Sigmoid colon (tissue), 7 donors: Measurements from ENCODE around the gene RPL36AL. TPM values are rescaled to one million over a fixed set of nuclear protein-coding genes. Genes with fewer than 3 reads are reported as not detected.

Experiments used
- DNase-seq: peaks from one replicate; pipeline ENCODE4 v3.0.0-alpha.2; 2019
- H3K27ac ChIP-seq, 4 donors: fragments of 200-600 bp; sonication (generic); one replicate each; pipeline ENCODE4 v1.5.1; 2016 to 2019; ENCODE audit warnings: mild to moderate bottlenecking in 1 of 4
- H3K27me3 ChIP-seq, 3 donors: fragments of 200-600 bp; sonication (generic); one replicate each; pipeline ENCODE4 v1.5.1; 2019; ENCODE audit warnings: mild to moderate bottlenecking in 1 of 3
- H3K36me3 ChIP-seq, 4 donors: fragments of 200-600 bp; sonication (generic); one replicate each; pipeline ENCODE4 v1.5.1; 2016 to 2019
- H3K4me1 ChIP-seq, 4 donors: fragments of 200-600 bp; sonication (generic); one replicate each; pipeline ENCODE4 v1.5.1; 2017 to 2019
- H3K4me3 ChIP-seq, 4 donors: fragments of 200-600 bp; sonication (generic); one replicate each; pipeline ENCODE4 v1.5.1; 2017 to 2019; ENCODE audit warnings: mild to moderate bottlenecking in 2 of 4, moderate library complexity in 1 of 4
- H3K9me3 ChIP-seq, 4 donors: fragments of 200-600 bp in 3 of 4; sonication (generic) in 3 of 4; one replicate each; pipeline versions ENCODE4 v1.5.1 to v1.6.1; 2013 to 2019
- CTCF ChIP-seq, 4 experiments: fragments of 450-650 bp in 3 of 4; fragments of 200-600 bp in 1 of 4; IDR thresholded peaks; one replicate each; pipeline ENCODE4 v1.5.1; 2016 to 2019; ENCODE audit warnings: antibody characterized with exemption in 4 of 4, mild to moderate bottlenecking in 3 of 4, moderate library complexity in 2 of 4
- EP300 ChIP-seq, 4 donors: sonication (generic); formaldehyde crosslinking; IDR thresholded peaks; one replicate each; pipeline ENCODE4 v1.6.1; 2017; ENCODE audit warnings: antibody characterized with exemption in 4 of 4
- POLR2A ChIP-seq, 2 donors: fragments of 450-650 bp; IDR thresholded peaks; one replicate each; pipeline ENCODE4 v1.6.1; 2016; ENCODE audit warnings: antibody characterized with exemption in 2 of 2, mild to moderate bottlenecking in 2 of 2, moderate library complexity in 2 of 2
- POLR2AphosphoS5 ChIP-seq, 4 donors: sonication (generic); formaldehyde crosslinking; IDR thresholded peaks; one replicate each; pipeline ENCODE4 v1.6.1; 2017; ENCODE audit warnings: antibody characterized with exemption in 4 of 4
- WGBS, 2 donors: extraction: QIAGEN DNeasy Blood & Tissue Kit; methylation state at CpG; one replicate each; pipeline ENCODE4 v1.1.7; 2013; 5-methylcytosine and 5-hydroxymethylcytosine counted together
- intact Hi-C: fragments of 100-400 bp; cut with DNase I; formaldehyde crosslinking; loops from one replicate; pipeline ENCODE4 v1.15.1; 2023
- polyA plus RNA-seq, 3 donors: library from polyadenylated mRNA; stranded (reverse); fragments of 200-250 nt; gene quantifications; one replicate each; pipeline ENCODE4 v1.2.3, GENCODE V29; 2013
- total RNA-seq, 4 donors: library from RNA; depleted of rRNA; stranded (reverse); fragments of >200 nt; gene quantifications; one replicate each; pipeline ENCODE4 v1.1.0, GENCODE V29; 2016
- donor health status: healthy with polysubstance abuse.
- donor health status: Bipolar disorder and iron deficiency.
- donor health status: healthy.

The RPL36AL gene
- total and polyA plus RNA-seq, 7 donors, result 183 to 799 (median 446) TPM

DNA sequence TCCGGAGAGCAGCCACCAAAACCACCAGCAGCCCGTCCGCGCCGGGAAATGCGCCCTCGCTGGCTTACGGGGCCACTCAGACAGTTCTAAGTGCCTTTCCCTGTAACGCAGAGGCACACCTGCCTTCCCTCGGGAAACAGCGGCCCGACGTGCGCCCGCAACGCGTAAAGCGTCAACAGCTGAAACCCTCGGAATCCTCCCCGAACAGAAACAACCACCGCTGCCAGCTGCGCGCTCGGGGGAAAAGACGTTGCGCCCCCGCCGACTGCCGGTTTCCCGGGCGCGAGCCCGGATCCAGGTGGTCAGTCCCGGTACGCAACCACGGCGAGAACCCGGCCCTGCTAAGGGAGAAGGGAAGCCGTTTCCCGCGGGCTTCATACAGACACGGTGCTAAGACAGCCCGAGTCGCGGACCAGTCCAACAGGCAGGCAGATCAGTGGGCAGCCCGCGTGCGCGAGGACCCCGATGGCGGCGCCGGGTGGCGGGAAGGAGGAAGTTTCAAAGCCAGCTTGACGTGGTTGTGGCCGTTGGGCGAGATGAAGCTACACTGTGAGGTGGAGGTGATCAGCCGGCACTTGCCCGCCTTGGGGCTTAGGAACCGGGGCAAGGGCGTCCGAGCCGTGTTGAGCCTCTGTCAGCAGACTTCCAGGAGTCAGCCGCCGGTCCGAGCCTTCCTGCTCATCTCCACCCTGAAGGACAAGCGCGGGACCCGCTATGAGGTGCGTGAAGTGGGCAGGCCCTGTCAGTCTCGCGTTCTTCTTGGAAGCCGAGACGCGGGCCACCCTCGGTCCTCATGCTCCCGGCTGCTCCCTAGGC, 21.7 kb downstream of the RPL36AL start, which contains the start of gene LRR1:
Gene LRR1 (plus strand): TSS at position 456 of the 816 bp plus-strand sequence. CDS start 81 bp downstream, at position 537.
- Histone ChIP-seq H3K4me1 (peaks cover 0 to 15% (median 4%) of the 10 kb centered on the region in 4 donors), H3K36me3 (no peaks in the 10 kb centered on the region), H3K4me3 (peak within 1 kb of the TSS; percentile 77 to 94 (median 85)), H3K9me3 (no peaks in the 10 kb centered on the region), H3K27ac (peak within 1 kb of the TSS; percentile 93 to 98 (median 96)), H3K27me3 (no peaks in the 10 kb centered on the region)
- TF ChIP-seq POLR2A (IDR thresholded peaks at IDR 0.05) (peak; percentile 28 to 39), CTCF (IDR thresholded peaks at IDR 0.05) (no peak), POLR2AphosphoS5 (IDR thresholded peaks at IDR 0.05) (peak; percentile 26 to 65 (median 58))
- peak; percentile 89 for DNase-seq
- intact Hi-C loops, result loop anchor here (1.0 kb wide), 2 partner anchors 12 to 22 kb away; partner anchors contain the start of genes MGAT2, RPL36AL and RPS29
- WGBS, 2 donors, result 0% methylated on average over 77 of the region's 77 CpGs

- no peaks in the 10 kb centered on the region for H3K9me3 ChIP-seq
- no peaks in the 10 kb centered on the region for H3K36me3 ChIP-seq
- H3K27me3 ChIP-seq, result no peaks in the 10 kb centered on the region
- peak overlapping the region; percentile 77 to 94 (median 85) for H3K4me3 ChIP-seq
- intact Hi-C loops, result loop anchor here (1.0 kb wide), 2 partner anchors 12 to 22 kb away; partner anchors contain the start of genes MGAT2, RPL36AL and RPS29
- 0% methylated on average over 15 of the region's 15 CpGs for WGBS, 2 donors
- DNase-seq, result no peak
- H3K27ac ChIP-seq, result peak overlapping the region; percentile 93 to 98 (median 96)
- TF ChIP-seq CTCF (IDR thresholded peaks at IDR 0.05) (no peak), POLR2AphosphoS5 (IDR thresholded peaks at IDR 0.05) (no peak), EP300 (IDR thresholded peaks at IDR 0.05) (no peak), POLR2A (IDR thresholded peaks at IDR 0.05) (no peak)
- peaks cover 0 to 15% (median 4%) of the 10 kb centered on the region in 4 donors for H3K4me1 ChIP-seq
Observed at GRCh38 chr14:49598189-49598484, 22.3 kb downstream of the RPL36AL start.

DNA sequence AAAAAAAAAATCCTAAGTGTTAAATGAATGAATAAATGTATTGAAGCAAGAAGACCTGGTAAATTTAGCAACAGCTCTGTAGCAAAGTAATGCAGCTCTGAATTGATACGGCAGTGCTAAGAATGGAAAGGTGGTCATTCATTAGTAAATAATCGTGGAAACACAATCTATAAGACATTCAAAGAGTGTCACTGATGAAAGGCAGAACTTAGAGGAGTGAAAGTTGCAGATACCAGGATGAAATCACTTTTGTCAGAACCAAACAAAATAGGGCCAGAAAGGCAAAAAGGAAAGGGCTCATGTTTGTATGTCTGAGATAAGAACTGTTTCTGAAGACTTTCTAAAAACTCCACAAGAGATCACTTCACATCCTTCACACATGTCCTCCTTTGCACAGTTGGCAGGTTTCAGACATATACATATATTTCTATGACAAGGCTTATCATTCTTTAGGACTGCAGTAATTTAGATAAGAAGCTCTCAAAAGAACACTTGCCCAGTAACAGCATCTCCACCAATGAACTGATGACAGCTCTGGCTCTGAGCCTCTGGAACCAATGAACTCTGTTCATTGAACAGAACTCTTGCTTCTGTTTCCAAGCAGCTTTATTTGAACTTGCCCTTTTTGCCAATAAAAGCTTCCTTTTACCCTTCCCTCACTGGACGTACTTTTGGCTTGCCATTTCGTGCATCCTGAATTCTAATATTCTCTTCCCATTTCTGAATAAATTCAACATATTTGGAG, 25.9 kb downstream of the RPL36AL start:
- Histone ChIP-seq H3K9me3 (no peaks in the 10 kb centered on the region), H3K27ac (no peak overlapping the region)
- intact Hi-C loops, result no loop called here

DNA sequence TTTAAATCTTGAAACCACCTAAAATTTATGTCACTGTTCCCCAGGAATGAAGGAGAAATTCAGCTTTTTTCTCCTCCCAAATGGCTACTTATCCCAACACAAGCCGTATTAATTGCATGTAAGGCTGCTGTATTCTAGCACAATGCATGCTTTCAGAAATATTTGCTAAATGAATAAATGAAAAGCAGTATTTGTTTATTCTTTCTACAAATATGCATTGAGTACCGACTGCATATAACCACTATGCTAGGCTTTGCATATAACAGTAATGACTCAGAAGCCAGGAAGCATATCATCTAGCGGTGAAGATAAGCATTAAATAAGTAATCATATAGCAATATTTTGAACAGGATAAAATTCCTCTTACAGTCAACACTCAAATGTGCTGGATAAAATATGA, 27.4 kb downstream of the RPL36AL start:
- no peak overlapping the region for H3K4me3 ChIP-seq
- no peak for TF ChIP-seq EP300 (IDR thresholded peaks at IDR 0.05)
- TF ChIP-seq POLR2A (IDR thresholded peaks at IDR 0.05), result no peak
- no peak for TF ChIP-seq CTCF (IDR thresholded peaks at IDR 0.05)
- TF ChIP-seq POLR2AphosphoS5 (IDR thresholded peaks at IDR 0.05), result no peak
- H3K27ac ChIP-seq, result no peak overlapping the region
- no peaks in the 10 kb centered on the region for H3K9me3 ChIP-seq
- H3K4me1 ChIP-seq, result peaks cover 0 to 9% (median 4%) of the 10 kb centered on the region in 4 donors
- H3K36me3 ChIP-seq, result no peaks in the 10 kb centered on the region
- 65 to 79% methylated on average over 3 of the region's 3 CpGs for WGBS, 2 donors
- intact Hi-C loops, result no loop called here
- no peaks in the 10 kb centered on the region for H3K27me3 ChIP-seq
- no peak for DNase-seq

More for the DNA sequence above, 25.9 kb downstream of the RPL36AL start:
- H3K27me3 ChIP-seq, result no peaks in the 10 kb centered on the region
- DNase-seq, result no peak
- WGBS, 2 donors, result 12 to 34% methylated on average over 4 of the region's 4 CpGs
- no peak for TF ChIP-seq EP300 (IDR thresholded peaks at IDR 0.05)
- TF ChIP-seq POLR2A (IDR thresholded peaks at IDR 0.05), result no peak
- no peak for TF ChIP-seq POLR2AphosphoS5 (IDR thresholded peaks at IDR 0.05)
- no peak for TF ChIP-seq CTCF (IDR thresholded peaks at IDR 0.05)
- peaks cover 0 to 9% (median 4%) of the 10 kb centered on the region in 4 donors for H3K4me1 ChIP-seq
- no peaks in the 10 kb centered on the region for H3K36me3 ChIP-seq
- no peak overlapping the region for H3K4me3 ChIP-seq
